Ascending aorta (tissue), 2 donors: Measurements from ENCODE around the gene HECW1. TPM values are rescaled to one million over a fixed set of nuclear protein-coding genes. Genes with fewer than 3 reads are reported as not detected.

ENCODE experiments used
- DNase-seq, 2 donors: peaks; one replicate each; pipeline ENCODE4 v3.0.0-alpha.2; 2019; ENCODE audit warnings: low spot score in 2 of 2
- H3K27ac ChIP-seq, 2 donors: fragments of 200-600 bp; sonication (generic); one replicate each; pipeline ENCODE4 v1.5.1; 2016 to 2017; ENCODE audit warnings: mild to moderate bottlenecking in 1 of 2
- H3K27me3 ChIP-seq: fragments of 200-600 bp; sonication (generic); one replicate; pipeline ENCODE4 v1.5.1; 2017
- H3K36me3 ChIP-seq, 2 donors: fragments of 200-600 bp; sonication (generic); one replicate each; pipeline ENCODE4 v1.5.1; 2016
- H3K4me1 ChIP-seq, 2 donors: fragments of 200-600 bp; sonication (generic); one replicate each; pipeline ENCODE4 v1.5.1; 2016 to 2017; ENCODE audit warnings: mild to moderate bottlenecking in 1 of 2
- H3K4me3 ChIP-seq, 2 donors: fragments of 200-600 bp; sonication (generic); one replicate each; pipeline ENCODE4 v1.5.1; 2016 to 2017; ENCODE audit warnings: mild to moderate bottlenecking in 1 of 2
- H3K9me3 ChIP-seq, 2 donors: fragments of 200-600 bp; sonication (generic); one replicate each; pipeline ENCODE4 v1.5.1; 2016
- intact Hi-C: fragments of 100-400 bp; cut with DNase I; formaldehyde crosslinking; loops from one replicate; pipeline ENCODE4 v1.15.1; 2023
- total RNA-seq: library from RNA; depleted of rRNA; stranded (reverse); fragments of >200 nt; gene quantifications from one replicate; pipeline ENCODE4 v1.1.0, GENCODE V29; 2016
- TF ChIP-seq, protein P1 (sequence below), 3 experiments: fragments of 200-600 bp in 2 of 3; fragments of 450-650 bp in 1 of 3; sonication (generic) in 2 of 3; IDR thresholded peaks; one replicate each; pipeline ENCODE4 v1.5.1; 2016 to 2019; ENCODE audit warnings: antibody characterized with exemption in 3 of 3, mild to moderate bottlenecking in 1 of 3, moderate library complexity in 1 of 3

Gene HECW1
- total RNA-seq, 1 donor from 2014 or later = not detected

DNA sequence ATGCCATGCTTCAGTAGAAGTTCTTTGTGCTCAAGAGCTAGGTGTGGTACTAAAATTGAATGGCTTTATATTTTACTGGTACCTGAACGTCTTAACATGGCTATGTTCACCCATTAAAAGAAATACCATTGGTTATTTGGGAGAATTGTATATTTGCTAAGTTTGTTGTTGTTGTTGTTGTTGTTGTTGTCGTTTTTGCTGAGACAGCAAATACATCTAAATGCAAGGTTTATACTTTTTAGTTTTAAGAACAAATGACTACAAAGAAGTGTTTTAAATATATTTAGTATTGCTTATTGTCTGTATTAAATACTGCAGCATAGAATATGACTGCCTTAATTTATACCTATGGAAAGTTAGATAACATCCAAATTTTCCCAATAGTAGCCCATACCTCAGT lies 66.9 kb downstream of the HECW1 start:
- no peak for DNase-seq
- Histone ChIP-seq H3K36me3 (no peaks in the 10 kb centered on the region), H3K4me1 (no peaks in the 10 kb centered on the region), H3K27me3 (no peaks in the 10 kb centered on the region), H3K9me3 (no peaks in the 10 kb centered on the region), H3K27ac (no peak overlapping the region), H3K4me3 (no peak overlapping the region)
- intact Hi-C loops = no loop called here
- TF ChIP-seq, protein P1, sequence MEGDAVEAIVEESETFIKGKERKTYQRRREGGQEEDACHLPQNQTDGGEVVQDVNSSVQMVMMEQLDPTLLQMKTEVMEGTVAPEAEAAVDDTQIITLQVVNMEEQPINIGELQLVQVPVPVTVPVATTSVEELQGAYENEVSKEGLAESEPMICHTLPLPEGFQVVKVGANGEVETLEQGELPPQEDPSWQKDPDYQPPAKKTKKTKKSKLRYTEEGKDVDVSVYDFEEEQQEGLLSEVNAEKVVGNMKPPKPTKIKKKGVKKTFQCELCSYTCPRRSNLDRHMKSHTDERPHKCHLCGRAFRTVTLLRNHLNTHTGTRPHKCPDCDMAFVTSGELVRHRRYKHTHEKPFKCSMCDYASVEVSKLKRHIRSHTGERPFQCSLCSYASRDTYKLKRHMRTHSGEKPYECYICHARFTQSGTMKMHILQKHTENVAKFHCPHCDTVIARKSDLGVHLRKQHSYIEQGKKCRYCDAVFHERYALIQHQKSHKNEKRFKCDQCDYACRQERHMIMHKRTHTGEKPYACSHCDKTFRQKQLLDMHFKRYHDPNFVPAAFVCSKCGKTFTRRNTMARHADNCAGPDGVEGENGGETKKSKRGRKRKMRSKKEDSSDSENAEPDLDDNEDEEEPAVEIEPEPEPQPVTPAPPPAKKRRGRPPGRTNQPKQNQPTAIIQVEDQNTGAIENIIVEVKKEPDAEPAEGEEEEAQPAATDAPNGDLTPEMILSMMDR (IDR thresholded peaks at IDR 0.05) = no peak

DNA sequence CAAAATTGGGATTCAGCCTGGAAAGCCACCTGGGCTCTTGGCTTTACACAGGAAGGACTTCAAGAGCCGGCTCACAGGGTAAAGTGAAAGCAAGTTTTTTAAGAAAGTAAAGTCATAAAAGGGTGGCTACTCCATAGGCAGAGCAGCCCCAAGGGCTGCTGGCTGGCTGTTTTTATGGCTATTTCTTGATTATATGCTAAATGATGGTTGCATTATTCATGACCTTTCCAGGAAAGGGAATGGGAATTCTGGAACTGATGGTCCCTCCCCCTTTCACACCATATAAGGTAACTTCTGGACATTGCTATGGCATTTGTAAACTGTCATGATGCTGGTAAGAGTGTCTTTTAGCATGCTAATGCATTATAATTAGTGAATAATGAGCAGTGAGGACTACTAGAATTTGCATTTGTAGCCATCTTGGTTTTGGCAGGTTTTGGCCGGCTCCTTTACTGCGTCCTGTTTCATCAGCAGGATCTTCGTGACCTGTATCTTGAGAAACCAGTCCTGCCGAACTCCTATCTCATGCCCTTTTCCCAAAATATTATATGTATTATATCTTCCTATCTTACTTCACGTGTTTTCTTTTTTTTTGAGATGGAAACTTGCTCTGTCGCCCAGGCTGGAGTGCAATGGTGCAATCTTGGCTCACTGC lies 80.5 kb downstream of the HECW1 start:
- H3K27ac ChIP-seq = no peak overlapping the region
- H3K4me3 ChIP-seq = no peak overlapping the region
- H3K4me1 ChIP-seq = no peaks in the 10 kb centered on the region
- H3K9me3 ChIP-seq = no peaks in the 10 kb centered on the region
- no peak for DNase-seq
- TF ChIP-seq, protein P1 (IDR thresholded peaks at IDR 0.05) = no peak
- H3K27me3 ChIP-seq = no peaks in the 10 kb centered on the region
- intact Hi-C loops = no loop called here
- H3K36me3 ChIP-seq = no peaks in the 10 kb centered on the region

DNA sequence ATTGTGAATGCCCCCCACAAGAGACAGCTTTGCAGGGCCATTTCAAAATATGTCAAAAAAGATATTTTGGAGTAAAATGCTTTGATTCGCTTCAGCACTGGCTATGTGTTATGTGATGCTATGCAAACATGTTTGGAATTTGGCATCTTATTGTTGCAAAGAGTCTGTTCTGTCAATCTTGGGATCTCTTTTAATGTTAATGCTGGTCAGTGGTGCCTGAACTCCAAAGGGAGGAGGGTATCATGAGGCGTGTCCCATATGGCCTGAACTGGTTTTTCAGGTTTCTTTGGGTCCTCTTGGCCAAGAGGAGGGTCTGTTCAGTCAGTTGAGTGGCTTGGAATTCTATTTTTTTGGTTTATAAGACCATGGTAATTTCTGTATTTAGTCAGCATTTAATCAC lies 81.4 kb downstream of the HECW1 start:
- TF ChIP-seq, protein P1 (IDR thresholded peaks at IDR 0.05) = no peak
- H3K27ac ChIP-seq = no peak overlapping the region
- no peaks in the 10 kb centered on the region for H3K36me3 ChIP-seq
- DNase-seq = no peak
- no peaks in the 10 kb centered on the region for H3K4me1 ChIP-seq
- no peaks in the 10 kb centered on the region for H3K9me3 ChIP-seq
- no peaks in the 10 kb centered on the region for H3K27me3 ChIP-seq
- intact Hi-C loops = no loop called here
- no peak overlapping the region for H3K4me3 ChIP-seq

DNA sequence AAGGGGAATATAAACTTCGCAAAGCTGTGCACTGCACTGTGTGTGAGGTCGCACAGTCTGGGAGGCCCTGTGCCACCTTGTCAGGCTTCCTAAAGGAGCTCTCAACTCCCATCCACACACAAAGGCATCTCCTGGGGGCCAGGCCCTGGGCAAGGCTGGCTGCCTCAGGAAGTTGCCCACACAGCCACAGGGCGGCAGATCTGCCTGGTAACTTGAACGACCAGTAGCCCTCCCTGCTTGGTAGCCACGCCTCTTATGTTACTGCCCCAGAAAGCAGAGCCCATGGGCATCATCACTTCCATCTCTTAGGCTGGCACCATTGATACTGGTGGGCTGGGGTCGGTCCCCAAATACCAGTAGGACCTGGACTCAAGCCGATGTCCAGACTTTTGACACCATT lies 82.8 kb downstream of the HECW1 start:
- TF ChIP-seq, protein P1 (IDR thresholded peaks at IDR 0.05) = no peak
- no peaks in the 10 kb centered on the region for H3K27me3 ChIP-seq
- no peaks in the 10 kb centered on the region for H3K9me3 ChIP-seq

DNA sequence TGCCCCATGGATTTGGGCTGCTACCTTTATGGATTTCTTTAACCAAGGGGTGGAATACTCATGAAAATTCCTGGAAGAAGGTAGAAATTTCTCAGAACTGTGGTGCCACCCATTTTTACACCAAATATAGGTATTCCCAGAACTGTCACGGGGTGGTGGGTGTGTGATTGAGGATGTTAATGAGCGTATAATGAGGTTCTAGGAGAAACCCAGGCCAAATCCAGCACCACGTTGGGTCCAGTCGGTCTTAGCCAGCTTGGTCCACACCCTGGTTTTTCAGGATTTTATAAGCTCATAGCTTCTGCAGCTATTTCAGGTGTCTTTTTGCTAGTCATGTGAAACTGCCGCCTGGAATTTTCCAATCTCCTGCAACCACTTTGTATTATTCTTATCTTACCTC lies 83.3 kb downstream of the HECW1 start:
- intact Hi-C loops = no loop called here
- Histone ChIP-seq H3K27ac (no peak overlapping the region), H3K36me3 (no peaks in the 10 kb centered on the region), H3K27me3 (no peaks in the 10 kb centered on the region), H3K4me1 (no peaks in the 10 kb centered on the region), H3K4me3 (no peak overlapping the region), H3K9me3 (no peaks in the 10 kb centered on the region)
- TF ChIP-seq, protein P1 (IDR thresholded peaks at IDR 0.05) = no peak
- DNase-seq = no peak

More for the DNA sequence above, 82.8 kb downstream of the HECW1 start:
- H3K36me3 ChIP-seq = no peaks in the 10 kb centered on the region
- no peak overlapping the region for H3K27ac ChIP-seq
- H3K4me1 ChIP-seq = no peaks in the 10 kb centered on the region
- no peak overlapping the region for H3K4me3 ChIP-seq
- intact Hi-C loops = no loop called here
- no peak for DNase-seq

DNA sequence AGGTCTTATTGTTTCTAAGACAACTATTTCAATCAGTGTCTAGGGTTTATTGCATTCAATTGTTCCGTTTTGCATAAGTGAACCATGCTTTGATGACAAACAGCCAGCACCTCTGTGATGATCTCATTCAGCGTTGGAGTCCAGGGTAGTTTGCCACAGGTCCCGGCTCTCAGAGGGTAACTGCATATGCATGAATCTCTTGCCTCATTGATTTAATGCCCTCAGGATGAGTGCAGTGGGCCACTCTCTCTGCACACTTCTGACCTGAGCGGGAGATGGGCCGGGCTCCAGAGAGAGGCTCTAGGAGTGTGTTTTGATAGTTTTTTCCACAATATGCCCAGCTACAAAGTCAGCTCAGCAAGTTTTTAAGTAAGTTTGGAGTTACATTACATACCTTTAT lies 83.9 kb downstream of the HECW1 start:
- TF ChIP-seq, protein P1 (IDR thresholded peaks at IDR 0.05) = no peak
- Histone ChIP-seq H3K36me3 (no peaks in the 10 kb centered on the region), H3K4me1 (no peaks in the 10 kb centered on the region), H3K27me3 (no peaks in the 10 kb centered on the region), H3K9me3 (no peaks in the 10 kb centered on the region), H3K27ac (no peak overlapping the region), H3K4me3 (no peak overlapping the region)
- DNase-seq = no peak
- intact Hi-C loops = no loop called here
